DOHH2 (cell line): ENCODE data around the gene SLC35G4.

Experiments used
- EZH2phosphoT487 ChIP-seq: fragments of 200-600 bp; sonication (generic); IDR thresholded peaks from 2 replicates; pipeline ENCODE4 v1.6.1; 2017; ENCODE audit warnings: borderline replicate concordance, mild to moderate bottlenecking, antibody characterized with exemption, low read length, moderate library complexity, mixed read lengths
- TF ChIP-seq, protein P1 (sequence below): fragments of 200-600 bp; sonication (generic); IDR thresholded peaks from one replicate; pipeline ENCODE4 v1.5.1; 2014; ENCODE audit warnings: antibody characterized with exemption, mild to moderate bottlenecking, low read depth, low read length; ENCODE audit not compliant: poor library complexity, severe bottlenecking

- TF ChIP-seq, protein P1, sequence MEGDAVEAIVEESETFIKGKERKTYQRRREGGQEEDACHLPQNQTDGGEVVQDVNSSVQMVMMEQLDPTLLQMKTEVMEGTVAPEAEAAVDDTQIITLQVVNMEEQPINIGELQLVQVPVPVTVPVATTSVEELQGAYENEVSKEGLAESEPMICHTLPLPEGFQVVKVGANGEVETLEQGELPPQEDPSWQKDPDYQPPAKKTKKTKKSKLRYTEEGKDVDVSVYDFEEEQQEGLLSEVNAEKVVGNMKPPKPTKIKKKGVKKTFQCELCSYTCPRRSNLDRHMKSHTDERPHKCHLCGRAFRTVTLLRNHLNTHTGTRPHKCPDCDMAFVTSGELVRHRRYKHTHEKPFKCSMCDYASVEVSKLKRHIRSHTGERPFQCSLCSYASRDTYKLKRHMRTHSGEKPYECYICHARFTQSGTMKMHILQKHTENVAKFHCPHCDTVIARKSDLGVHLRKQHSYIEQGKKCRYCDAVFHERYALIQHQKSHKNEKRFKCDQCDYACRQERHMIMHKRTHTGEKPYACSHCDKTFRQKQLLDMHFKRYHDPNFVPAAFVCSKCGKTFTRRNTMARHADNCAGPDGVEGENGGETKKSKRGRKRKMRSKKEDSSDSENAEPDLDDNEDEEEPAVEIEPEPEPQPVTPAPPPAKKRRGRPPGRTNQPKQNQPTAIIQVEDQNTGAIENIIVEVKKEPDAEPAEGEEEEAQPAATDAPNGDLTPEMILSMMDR: no peak
- TF ChIP-seq EZH2phosphoT487: no peak
Measured at GRCh38 chr18:11574545-11574944, 34.9 kb upstream of the SLC35G4 start.
